GM12892 (cell line): ENCODE measurements around the gene TBC1D19.

Experiments
- POLR2A ChIP-seq: IDR thresholded peaks from 2 replicates; pipeline ENCODE4 v1.6.1; 2011; ENCODE audit warnings: low read depth, low read length, control low read depth
- POLR2AphosphoS5 ChIP-seq: IDR thresholded peaks from 2 replicates; pipeline ENCODE4 v1.6.1; 2011; ENCODE audit warnings: low read depth, low read length, control low read depth
- TAF1 ChIP-seq: IDR thresholded peaks from 2 replicates; pipeline ENCODE4 v1.6.1; 2011; ENCODE audit warnings: low read depth, mild to moderate bottlenecking, control low read depth, low read length, borderline replicate concordance

DNA sequence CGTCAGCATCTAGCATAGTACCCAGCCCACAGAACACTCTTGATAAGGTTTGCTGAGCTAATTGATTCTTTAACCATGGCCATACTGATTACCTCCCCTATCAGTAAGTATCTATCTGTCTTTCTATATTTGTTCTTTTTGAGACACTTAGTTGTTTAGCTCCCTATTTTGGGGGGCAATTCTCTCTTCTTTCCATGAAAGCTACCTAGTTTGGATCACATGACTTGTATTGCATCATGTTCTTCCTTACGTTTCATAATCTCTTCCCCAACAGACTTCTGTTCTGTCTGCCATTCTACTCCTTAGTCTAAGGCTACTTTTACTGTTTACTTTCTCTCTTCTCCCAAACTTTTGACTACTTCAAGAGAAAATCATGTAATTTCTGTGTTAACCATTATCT, 39.0 kb downstream of the TBC1D19 start:
- TF ChIP-seq POLR2AphosphoS5 (no peak), POLR2A (no peak), TAF1 (no peak)
